PC-9 (cell line): ENCODE data around the gene IFT122.

Experiments used
- EZH2 ChIP-seq: fragments of 200-600 bp; sonication (generic); IDR thresholded peaks from 2 replicates; pipeline ENCODE4 v1.8.0; 2017; ENCODE audit warnings: antibody characterized with exemption, low read depth
- TF ChIP-seq, protein P1 (sequence below): fragments of 200-600 bp; sonication (generic); conservative IDR thresholded peaks from 2 replicates; pipeline ENCODE4 v1.6.1; 2017; ENCODE audit warnings: mixed run types, antibody characterized with exemption, mild to moderate bottlenecking, moderate library complexity

DNA sequence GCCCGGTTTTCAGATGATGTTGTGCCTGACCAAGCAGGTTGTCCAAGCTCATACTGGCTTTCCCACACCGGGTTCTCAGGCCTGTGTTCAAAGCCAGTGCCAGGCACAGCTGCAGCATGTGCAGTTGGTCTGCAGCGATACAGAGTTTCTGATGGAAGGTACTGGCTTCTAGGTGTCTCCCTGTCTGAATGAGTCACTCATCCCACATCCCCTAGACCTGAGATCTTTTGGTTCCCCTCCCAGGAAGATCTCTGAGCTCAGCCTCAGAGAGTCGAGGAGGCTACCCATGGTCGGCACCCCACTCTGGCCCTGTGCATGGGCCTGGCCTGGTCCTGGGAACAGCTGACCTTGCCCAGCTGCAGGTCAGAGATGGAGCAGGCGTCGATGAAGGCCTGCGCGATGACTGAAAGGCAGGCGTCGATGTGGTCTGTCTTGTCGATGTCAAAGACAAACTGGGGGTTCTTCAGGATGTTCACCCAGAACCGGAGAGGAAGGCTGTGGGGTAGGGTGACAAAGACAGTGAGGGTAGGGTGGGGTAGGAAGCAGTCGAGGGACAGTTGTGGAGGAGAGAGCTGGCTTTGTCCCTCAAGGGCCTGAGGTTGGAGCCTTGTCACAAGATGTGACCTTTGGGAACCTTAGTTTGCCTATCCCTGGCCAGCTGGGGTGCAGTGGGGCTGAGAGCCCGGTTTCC is 118.2 kb downstream of the IFT122 start:
- TF ChIP-seq, protein P1, sequence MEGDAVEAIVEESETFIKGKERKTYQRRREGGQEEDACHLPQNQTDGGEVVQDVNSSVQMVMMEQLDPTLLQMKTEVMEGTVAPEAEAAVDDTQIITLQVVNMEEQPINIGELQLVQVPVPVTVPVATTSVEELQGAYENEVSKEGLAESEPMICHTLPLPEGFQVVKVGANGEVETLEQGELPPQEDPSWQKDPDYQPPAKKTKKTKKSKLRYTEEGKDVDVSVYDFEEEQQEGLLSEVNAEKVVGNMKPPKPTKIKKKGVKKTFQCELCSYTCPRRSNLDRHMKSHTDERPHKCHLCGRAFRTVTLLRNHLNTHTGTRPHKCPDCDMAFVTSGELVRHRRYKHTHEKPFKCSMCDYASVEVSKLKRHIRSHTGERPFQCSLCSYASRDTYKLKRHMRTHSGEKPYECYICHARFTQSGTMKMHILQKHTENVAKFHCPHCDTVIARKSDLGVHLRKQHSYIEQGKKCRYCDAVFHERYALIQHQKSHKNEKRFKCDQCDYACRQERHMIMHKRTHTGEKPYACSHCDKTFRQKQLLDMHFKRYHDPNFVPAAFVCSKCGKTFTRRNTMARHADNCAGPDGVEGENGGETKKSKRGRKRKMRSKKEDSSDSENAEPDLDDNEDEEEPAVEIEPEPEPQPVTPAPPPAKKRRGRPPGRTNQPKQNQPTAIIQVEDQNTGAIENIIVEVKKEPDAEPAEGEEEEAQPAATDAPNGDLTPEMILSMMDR: no peak
- TF ChIP-seq EZH2: no peak
